ENCODE results near the gene PRDM12.

PRDM12 gene

GRCh38 chr9:130689572-130689936, 25.2 kb downstream of the PRDM12 start:
- no peaks in the 10 kb centered on the region for H3K36me3 Mint-ChIP-seq
- no peaks in the 10 kb centered on the region for H3K27me3 Mint-ChIP-seq
- no peak overlapping the region for H3K4me3 Mint-ChIP-seq
- H3K4me1 Mint-ChIP-seq, result peaks cover 8% of the 10 kb centered on the region
- no peak overlapping the region for H3K27ac Mint-ChIP-seq
- ATAC-seq, result no peak
- no peaks in the 10 kb centered on the region for H3K9me3 Mint-ChIP-seq

GRCh38 chr9:130689937-130690700, 25.7 kb downstream of the PRDM12 start:
- Mint-ChIP-seq H3K36me3 (peaks cover 4% of the 10 kb centered on the region), H3K27me3 (no peaks in the 10 kb centered on the region), H3K4me3 (no peak overlapping the region)

GRCh38 chr9:130692321-130692720, 27.9 kb downstream of the PRDM12 start:
- peaks cover 22% of the 10 kb centered on the region for H3K36me3 Mint-ChIP-seq
- H3K27me3 Mint-ChIP-seq, result no peaks in the 10 kb centered on the region
- no peak for ATAC-seq
- no peaks in the 10 kb centered on the region for H3K9me3 Mint-ChIP-seq
- H3K4me1 Mint-ChIP-seq, result peaks cover 33% of the 10 kb centered on the region
- no peak overlapping the region for H3K27ac Mint-ChIP-seq
- no peak overlapping the region for H3K4me3 Mint-ChIP-seq

More at GRCh38 chr9:130689937-130690700, 25.7 kb downstream of the PRDM12 start:
- H3K4me1 Mint-ChIP-seq, result peaks cover 13% of the 10 kb centered on the region
- H3K27ac Mint-ChIP-seq, result no peak overlapping the region
- H3K9me3 Mint-ChIP-seq, result no peaks in the 10 kb centered on the region
- ATAC-seq, result no peak

DNA sequence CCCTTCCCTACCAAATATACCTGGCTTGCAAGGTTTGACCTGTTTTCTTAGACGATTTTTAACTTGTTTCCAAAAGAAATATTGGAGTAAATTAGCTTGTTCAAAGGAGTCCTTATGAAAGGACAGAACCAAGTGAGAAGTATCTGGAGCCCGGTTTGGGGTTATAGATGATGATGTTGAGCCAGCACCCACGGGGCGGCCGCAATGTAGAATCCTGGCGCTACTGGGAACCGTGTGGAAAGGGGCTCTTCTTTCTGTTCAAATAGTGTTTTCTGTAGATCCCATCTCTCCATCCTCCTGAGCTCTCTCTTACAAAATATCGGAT, 28.7 kb downstream of the PRDM12 start:
- Mint-ChIP-seq H3K4me3 (peak overlapping the region; percentile 96), H3K9me3 (no peaks in the 10 kb centered on the region), H3K27ac (peak overlapping the region; percentile 97), H3K36me3 (peaks cover 25% of the 10 kb centered on the region), H3K27me3 (no peaks in the 10 kb centered on the region), H3K4me1 (peaks cover 35% of the 10 kb centered on the region)
- no peak for ATAC-seq

GRCh38 chr9:130693426-130694191, 29.2 kb downstream of the PRDM12 start, which contains the start of gene EXOSC2:
Gene EXOSC2, plus strand, starts transcription at chr9:130693780. Its CDS starts 12 bp downstream, at chr9:130693792.
- no peaks in the 10 kb centered on the region for H3K27me3 Mint-ChIP-seq
- H3K4me3 Mint-ChIP-seq, result peak within 1 kb of the TSS; percentile 96
- H3K27ac Mint-ChIP-seq, result peak within 1 kb of the TSS; percentile 97
- H3K36me3 Mint-ChIP-seq, result peaks cover 25% of the 10 kb centered on the region
- H3K4me1 Mint-ChIP-seq, result peaks cover 39% of the 10 kb centered on the region
- no peaks in the 10 kb centered on the region for H3K9me3 Mint-ChIP-seq
- peak; percentile 100 for ATAC-seq

DNA sequence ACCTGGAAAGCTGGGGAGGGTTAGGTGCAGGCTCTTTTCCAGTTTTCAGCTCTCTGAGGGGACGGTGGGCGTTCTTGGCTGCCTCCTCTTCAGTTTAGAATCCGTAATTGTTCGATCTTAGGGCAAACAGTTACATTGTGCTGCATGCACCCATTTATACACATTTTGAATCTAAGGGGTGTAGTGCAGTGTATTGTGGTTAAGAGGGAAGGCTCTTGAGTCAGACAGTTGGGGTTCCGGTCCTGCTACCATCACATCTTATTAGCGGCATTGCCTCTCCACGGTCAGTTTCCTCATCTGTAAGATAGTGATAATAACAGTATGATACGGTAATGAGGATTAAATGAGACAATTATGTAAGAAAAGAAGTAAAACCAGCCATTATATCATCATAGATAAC, 29.8 kb downstream of the PRDM12 start:
- Mint-ChIP-seq H3K4me3 (peak overlapping the region; percentile 96), H3K27ac (peak overlapping the region; percentile 97), H3K36me3 (peaks cover 31% of the 10 kb centered on the region), H3K4me1 (peaks cover 45% of the 10 kb centered on the region), H3K9me3 (no peaks in the 10 kb centered on the region), H3K27me3 (no peaks in the 10 kb centered on the region)
- ATAC-seq, result no peak

DNA sequence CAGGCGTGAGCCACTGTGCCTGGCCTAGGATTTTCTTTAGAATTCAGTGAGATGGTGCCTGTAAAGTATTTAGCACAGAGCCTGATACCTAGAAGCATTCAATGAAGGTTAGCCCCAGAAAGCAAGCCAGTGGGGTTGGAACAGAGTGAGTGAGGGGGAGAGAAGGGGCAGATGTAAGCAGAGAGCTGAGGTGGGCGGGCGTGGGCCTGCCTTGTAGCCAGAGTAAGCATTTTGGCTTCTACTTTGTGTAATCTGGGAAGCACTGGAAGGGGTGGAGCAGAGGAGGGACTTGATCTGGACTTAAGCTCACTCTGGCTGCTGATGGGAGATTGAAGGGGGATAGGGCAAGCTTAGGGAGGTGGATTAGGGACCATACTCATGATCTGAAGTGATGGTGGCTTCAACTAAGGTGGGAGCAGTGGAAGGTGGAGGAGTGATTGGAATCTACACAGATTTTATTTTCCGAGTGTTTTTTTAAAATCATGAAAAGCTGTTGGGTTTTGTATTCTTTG, 31.8 kb downstream of the PRDM12 start:
- no peak for ATAC-seq
- no peak overlapping the region for H3K4me3 Mint-ChIP-seq
- peaks cover 34% of the 10 kb centered on the region for H3K36me3 Mint-ChIP-seq
- peaks cover 47% of the 10 kb centered on the region for H3K4me1 Mint-ChIP-seq
- H3K9me3 Mint-ChIP-seq, result no peaks in the 10 kb centered on the region
- H3K27ac Mint-ChIP-seq, result peak overlapping the region; percentile 5
- H3K27me3 Mint-ChIP-seq, result no peaks in the 10 kb centered on the region

DNA sequence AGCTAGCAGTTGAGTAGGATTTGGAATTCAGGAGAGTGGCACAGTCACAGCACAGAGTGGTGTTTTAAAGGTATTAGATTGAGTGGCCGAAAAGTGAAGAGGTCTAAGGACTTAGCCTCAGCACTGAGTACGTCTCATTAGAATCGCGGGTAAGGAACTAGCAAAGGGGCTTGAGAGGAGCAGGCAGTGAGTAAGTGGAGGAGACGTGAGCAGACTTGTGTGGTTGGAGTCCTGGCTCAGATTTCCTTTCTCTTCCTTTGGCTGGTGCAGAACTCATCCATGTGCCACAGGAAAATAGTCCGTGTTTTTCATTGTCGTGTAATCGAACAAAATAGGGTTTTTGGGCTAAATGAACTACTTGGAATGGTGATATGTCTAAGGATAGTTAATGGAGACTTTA, 32.6 kb downstream of the PRDM12 start:
- no peaks in the 10 kb centered on the region for H3K27me3 Mint-ChIP-seq
- H3K27ac Mint-ChIP-seq, result no peak overlapping the region
- H3K4me3 Mint-ChIP-seq, result no peak overlapping the region
- H3K36me3 Mint-ChIP-seq, result peaks cover 39% of the 10 kb centered on the region
- peaks cover 47% of the 10 kb centered on the region for H3K4me1 Mint-ChIP-seq
- H3K9me3 Mint-ChIP-seq, result no peaks in the 10 kb centered on the region
- ATAC-seq, result no peak

GRCh38 chr9:130698514-130698913, 34.1 kb downstream of the PRDM12 start:
- H3K36me3 Mint-ChIP-seq, result peaks cover 55% of the 10 kb centered on the region
- no peak overlapping the region for H3K27ac Mint-ChIP-seq
- H3K27me3 Mint-ChIP-seq, result no peaks in the 10 kb centered on the region
- no peaks in the 10 kb centered on the region for H3K9me3 Mint-ChIP-seq
- no peak overlapping the region for H3K4me3 Mint-ChIP-seq
- peaks cover 41% of the 10 kb centered on the region for H3K4me1 Mint-ChIP-seq
- ATAC-seq, result no peak

- Mint-ChIP-seq H3K9me3 (no peaks in the 10 kb centered on the region), H3K27ac (no peak overlapping the region), H3K36me3 (peaks cover 60% of the 10 kb centered on the region), H3K4me3 (no peak overlapping the region), H3K27me3 (no peaks in the 10 kb centered on the region), H3K4me1 (peaks cover 40% of the 10 kb centered on the region)
- ATAC-seq, result peak; percentile 59
Measured at GRCh38 chr9:130699047-130699446, 34.7 kb downstream of the PRDM12 start.

GRCh38 chr9:130701059-130702022, 36.9 kb downstream of the PRDM12 start:
- peaks cover 64% of the 10 kb centered on the region for H3K36me3 Mint-ChIP-seq
- no peaks in the 10 kb centered on the region for H3K9me3 Mint-ChIP-seq
- no peak overlapping the region for H3K4me3 Mint-ChIP-seq
- H3K4me1 Mint-ChIP-seq, result peaks cover 24% of the 10 kb centered on the region
- no peak overlapping the region for H3K27ac Mint-ChIP-seq
- peak; percentile 72 for ATAC-seq
- no peaks in the 10 kb centered on the region for H3K27me3 Mint-ChIP-seq

GRCh38 chr9:130703501-130703900, 39.1 kb downstream of the PRDM12 start:
- Mint-ChIP-seq H3K36me3 (peaks cover 54% of the 10 kb centered on the region), H3K27ac (no peak overlapping the region), H3K27me3 (no peaks in the 10 kb centered on the region), H3K4me3 (no peak overlapping the region), H3K9me3 (no peaks in the 10 kb centered on the region), H3K4me1 (peaks cover 10% of the 10 kb centered on the region)
- ATAC-seq, result no peak

DNA sequence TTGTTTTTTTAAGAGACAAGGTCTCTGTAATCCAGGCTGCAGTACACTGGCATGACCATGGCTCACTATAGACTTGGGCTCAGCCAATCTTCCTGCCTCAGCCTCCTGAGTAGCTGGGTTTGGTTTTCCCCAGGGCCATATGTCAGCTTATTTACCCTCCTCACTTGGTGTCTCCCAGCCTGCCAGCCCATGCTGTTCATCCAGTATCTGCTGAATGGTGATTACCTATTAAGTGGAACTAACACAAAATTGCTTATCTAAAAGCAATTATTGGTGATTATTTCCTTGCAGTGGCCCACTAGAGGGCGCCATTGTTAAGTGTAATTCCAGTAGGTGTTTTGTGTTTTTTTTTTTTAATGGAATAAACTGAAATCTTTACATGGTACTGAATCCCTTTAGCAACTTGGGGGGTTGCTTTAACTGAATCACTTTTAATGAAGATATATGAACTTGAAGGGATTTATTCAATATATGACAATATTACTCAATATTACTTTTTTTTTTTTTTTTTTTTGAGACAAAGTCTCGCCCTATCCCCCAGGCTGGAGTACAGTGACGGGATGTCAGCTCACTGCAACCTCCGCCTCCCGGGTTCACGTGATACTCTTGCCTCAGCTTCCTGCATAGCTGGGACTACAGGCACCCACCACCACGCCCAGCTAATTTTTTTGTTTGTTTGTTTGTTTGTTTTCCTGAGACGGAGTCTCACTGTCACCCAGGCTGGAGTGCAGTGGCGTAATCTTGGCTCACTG, 43.0 kb downstream of the PRDM12 start:
- no peak overlapping the region for H3K4me3 Mint-ChIP-seq
- H3K36me3 Mint-ChIP-seq, result peaks cover 35% of the 10 kb centered on the region
- H3K4me1 Mint-ChIP-seq, result no peaks in the 10 kb centered on the region
- H3K9me3 Mint-ChIP-seq, result no peaks in the 10 kb centered on the region
- H3K27ac Mint-ChIP-seq, result no peak overlapping the region
- no peak for ATAC-seq
- no peaks in the 10 kb centered on the region for H3K27me3 Mint-ChIP-seq

GRCh38 chr9:130710822-130711352, 46.5 kb downstream of the PRDM12 start:
- no peak for ATAC-seq
- no peak overlapping the region for H3K27ac Mint-ChIP-seq
- peaks cover 6% of the 10 kb centered on the region for H3K36me3 Mint-ChIP-seq
- peaks cover 26% of the 10 kb centered on the region for H3K4me1 Mint-ChIP-seq
- H3K4me3 Mint-ChIP-seq, result no peak overlapping the region
- H3K27me3 Mint-ChIP-seq, result no peaks in the 10 kb centered on the region
- no peaks in the 10 kb centered on the region for H3K9me3 Mint-ChIP-seq
